Measurements from ENCODE around the gene KCNJ16. TPM values are rescaled to one million over a fixed set of nuclear protein-coding genes. Genes with fewer than 3 reads are reported as not detected.

KCNJ16 gene
- total RNA-seq, 1 donor from 2014 or later = 25.9 TPM

GRCh38 chr17:70067134-70067533 lies 7.9 kb upstream of the KCNJ16 start:
- DNase-seq (ENCODE audit: low read depth) = no peak
- H3K4me3 ChIP-seq (ENCODE audit: low read depth, low read length) = no peak overlapping the region
- no peak for TF ChIP-seq CTCF (conservative IDR thresholded peaks at IDR 0.05; ENCODE audit: low read depth, low read length)

GRCh38 chr17:70070305-70071027 lies 4.6 kb upstream of the KCNJ16 start:
- TF ChIP-seq CTCF (conservative IDR thresholded peaks at IDR 0.05; ENCODE audit: low read depth, low read length) = no peak
- no peak for DNase-seq (ENCODE audit: low read depth)
- H3K4me3 ChIP-seq (ENCODE audit: low read depth, low read length) = no peak overlapping the region

- no peak for TF ChIP-seq CTCF (conservative IDR thresholded peaks at IDR 0.05; ENCODE audit: low read depth, low read length)
- DNase-seq (ENCODE audit: low read depth) = no peak
- no peak overlapping the region for H3K4me3 ChIP-seq (ENCODE audit: low read depth, low read length)
Measured at GRCh38 chr17:70071127-70071526, 3.9 kb upstream of the KCNJ16 start.

GRCh38 chr17:70071620-70072019 lies 3.4 kb upstream of the KCNJ16 start:
- TF ChIP-seq CTCF (conservative IDR thresholded peaks at IDR 0.05; ENCODE audit: low read depth, low read length) = no peak
- H3K4me3 ChIP-seq (ENCODE audit: low read depth, low read length) = no peak overlapping the region
- DNase-seq (ENCODE audit: low read depth) = no peak

- no peak overlapping the region for H3K4me3 ChIP-seq (ENCODE audit: low read depth, low read length)
- TF ChIP-seq CTCF (conservative IDR thresholded peaks at IDR 0.05; ENCODE audit: low read depth, low read length) = no peak
- DNase-seq (ENCODE audit: low read depth) = no peak
Measured at GRCh38 chr17:70072546-70073309, 2.3 kb upstream of the KCNJ16 start.

- TF ChIP-seq CTCF (conservative IDR thresholded peaks at IDR 0.05; ENCODE audit: low read depth, low read length) = no peak
- DNase-seq (ENCODE audit: low read depth) = no peak
- H3K4me3 ChIP-seq (ENCODE audit: low read depth, low read length) = no peak overlapping the region
Measured at GRCh38 chr17:70073310-70073709, 1.7 kb upstream of the KCNJ16 start.

Data from epithelial cell of proximal tubule (primary cell).